ENCODE measurements around the gene MRPL38. TPM values are rescaled to one million over a fixed set of nuclear protein-coding genes. Genes with fewer than 3 reads are reported as not detected.

The MRPL38 gene
- polyA plus RNA-seq, 3 donors: 27.8 to 44.1 (median 36.0) TPM

GRCh38 chr17:75897160-75898019 lies 7.3 kb downstream of the MRPL38 start:
- Mint-ChIP-seq H3K27me3 (ENCODE audit: low read depth in 3 of 3) (peaks cover 0 to 5% (median 2%) of the 10 kb centered on the region in 3 donors), H3K36me3 (peaks cover 33 to 54% of the 10 kb centered on the region in 2 donors), H3K27ac (peak overlapping the region in 5 of 7 donors; percentile 25 to 78 (median 50)), H3K9me3 (peaks cover 0 to 2% (median 0%) of the 10 kb centered on the region in 7 donors), H3K4me1 (peaks cover 22% of the 10 kb centered on the region), H3K4me3 (peak overlapping the region; percentile 26 to 67)
- Histone ChIP-seq H2AFZ (ENCODE audit: insufficient read depth, low read depth, low read length, poor library complexity, severe bottlenecking) (peak overlapping the region; percentile 79), H3K27me3 (ENCODE audit: control insufficient read depth in 2 of 2, insufficient read depth in 2 of 2, low read length in 2 of 2) (no peaks in the 10 kb centered on the region), H3K9me3 (replicated peaks in 1 of 2; ENCODE audit: control insufficient read depth in 1 of 2, insufficient read depth in 1 of 2, low read length in 2 of 2) (no peaks in the 10 kb centered on the region), H3K79me2 (ENCODE audit: insufficient read depth, low read length) (peaks cover 17% of the 10 kb centered on the region), H3K9ac (ENCODE audit: insufficient read depth, low read length, poor library complexity, severe bottlenecking) (peak overlapping the region; percentile 77), H3K36me3 (replicated peaks in 1 of 2; ENCODE audit: control insufficient read depth in 1 of 2, insufficient read depth in 2 of 2, low read length in 2 of 2) (peaks cover 42 to 44% of the 10 kb centered on the region in 2 donors), H3K4me3 (replicated peaks in 1 of 3; ENCODE audit: low read depth in 2 of 3, low read length in 3 of 3) (peak overlapping the region in 2 of 3 experiments; percentile 15 to 80), H3K4me2 (replicated peaks; ENCODE audit: extremely low read depth, low read length, poor library complexity, severe bottlenecking) (peak overlapping the region; percentile 75), H4K20me1 (ENCODE audit: insufficient read depth, low read length) (peaks cover 23% of the 10 kb centered on the region), H3K27ac (ENCODE audit: low read depth in 1 of 2, low read length in 2 of 2) (peak overlapping the region in 1 of 2 donors; percentile 79), H3K4me1 (ENCODE audit: control insufficient read depth in 1 of 2, insufficient read depth in 2 of 2, low read length in 2 of 2) (peaks cover 18 to 23% of the 10 kb centered on the region in 2 donors)
- 66% methylated on average over 37 of the region's 37 CpGs for WGBS (ENCODE audit: insufficient coverage)
- intact Hi-C loops (cut with micrococcal nuclease): loop anchor here in 1 of 2 donors (5.0 kb wide), 1 partner anchor 40 kb away; the partner anchor contains the start of gene WBP2
- TF ChIP-seq, protein P1, sequence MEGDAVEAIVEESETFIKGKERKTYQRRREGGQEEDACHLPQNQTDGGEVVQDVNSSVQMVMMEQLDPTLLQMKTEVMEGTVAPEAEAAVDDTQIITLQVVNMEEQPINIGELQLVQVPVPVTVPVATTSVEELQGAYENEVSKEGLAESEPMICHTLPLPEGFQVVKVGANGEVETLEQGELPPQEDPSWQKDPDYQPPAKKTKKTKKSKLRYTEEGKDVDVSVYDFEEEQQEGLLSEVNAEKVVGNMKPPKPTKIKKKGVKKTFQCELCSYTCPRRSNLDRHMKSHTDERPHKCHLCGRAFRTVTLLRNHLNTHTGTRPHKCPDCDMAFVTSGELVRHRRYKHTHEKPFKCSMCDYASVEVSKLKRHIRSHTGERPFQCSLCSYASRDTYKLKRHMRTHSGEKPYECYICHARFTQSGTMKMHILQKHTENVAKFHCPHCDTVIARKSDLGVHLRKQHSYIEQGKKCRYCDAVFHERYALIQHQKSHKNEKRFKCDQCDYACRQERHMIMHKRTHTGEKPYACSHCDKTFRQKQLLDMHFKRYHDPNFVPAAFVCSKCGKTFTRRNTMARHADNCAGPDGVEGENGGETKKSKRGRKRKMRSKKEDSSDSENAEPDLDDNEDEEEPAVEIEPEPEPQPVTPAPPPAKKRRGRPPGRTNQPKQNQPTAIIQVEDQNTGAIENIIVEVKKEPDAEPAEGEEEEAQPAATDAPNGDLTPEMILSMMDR (IDR thresholded peaks at IDR 0.05): no peak
- DNase-seq: no peak

- peaks cover 0 to 5% (median 2%) of the 10 kb centered on the region in 3 donors for H3K27me3 Mint-ChIP-seq (ENCODE audit: low read depth in 3 of 3)
- H3K79me2 ChIP-seq (ENCODE audit: insufficient read depth, low read length): peaks cover 17% of the 10 kb centered on the region
- H3K9me3 ChIP-seq (replicated peaks in 1 of 2; ENCODE audit: control insufficient read depth in 1 of 2, insufficient read depth in 1 of 2, low read length in 2 of 2): no peaks in the 10 kb centered on the region
- peak within 1 kb of the TSS; percentile 80 to 90 for H3K4me3 Mint-ChIP-seq
- H3K27me3 ChIP-seq (ENCODE audit: control insufficient read depth in 2 of 2, insufficient read depth in 2 of 2, low read length in 2 of 2): no peaks in the 10 kb centered on the region
- H3K4me3 ChIP-seq (replicated peaks in 1 of 3; ENCODE audit: low read depth in 2 of 3, low read length in 3 of 3): peak within 1 kb of the TSS; percentile 55 to 82 (median 80)
- H3K4me1 ChIP-seq (ENCODE audit: control insufficient read depth in 1 of 2, insufficient read depth in 2 of 2, low read length in 2 of 2): peaks cover 18 to 23% of the 10 kb centered on the region in 2 donors
- H3K9me3 Mint-ChIP-seq: peaks cover 0 to 2% (median 0%) of the 10 kb centered on the region in 7 donors
- intact Hi-C loops (cut with micrococcal nuclease): loop anchor here in 1 of 2 donors (5.0 kb wide), 1 partner anchor 39 kb away; the partner anchor contains the start of gene WBP2
- H3K4me2 ChIP-seq (replicated peaks; ENCODE audit: extremely low read depth, low read length, poor library complexity, severe bottlenecking): peak within 1 kb of the TSS; percentile 75
- peaks cover 31 to 53% of the 10 kb centered on the region in 2 donors for H3K36me3 Mint-ChIP-seq
- H3K27ac Mint-ChIP-seq: peak within 1 kb of the TSS; percentile 79 to 95 (median 91)
- H3K4me1 Mint-ChIP-seq: peaks cover 22% of the 10 kb centered on the region
- TF ChIP-seq, protein P1 (IDR thresholded peaks at IDR 0.05): peak; percentile 46
- H2AFZ ChIP-seq (ENCODE audit: insufficient read depth, low read depth, low read length, poor library complexity, severe bottlenecking): peak within 1 kb of the TSS; percentile 79
- WGBS (ENCODE audit: insufficient coverage): under 1% methylated on average over 102 of the region's 102 CpGs
- DNase-seq: peak; percentile 80 to 83 (median 83)
- peak within 1 kb of the TSS; percentile 24 to 79 for H3K27ac ChIP-seq (ENCODE audit: low read depth in 1 of 2, low read length in 2 of 2)
- H3K36me3 ChIP-seq (replicated peaks in 1 of 2; ENCODE audit: control insufficient read depth in 1 of 2, insufficient read depth in 2 of 2, low read length in 2 of 2): peaks cover 36 to 44% of the 10 kb centered on the region in 2 donors
- H4K20me1 ChIP-seq (ENCODE audit: insufficient read depth, low read length): peaks cover 23% of the 10 kb centered on the region
- peak within 1 kb of the TSS; percentile 77 for H3K9ac ChIP-seq (ENCODE audit: insufficient read depth, low read length, poor library complexity, severe bottlenecking)
These were observed 8.1 kb downstream of the MRPL38 start, which contains the start of gene TRIM65 for GRCh38 chr17:75896415-75897159. TRIM65 (minus strand) TSS chr17:75896951; CDS start chr17:75896937, 14 bp downstream.
